Adipose tissue (tissue), 3 donors: ENCODE results near the gene AGFG1. TPM values are rescaled to one million over a fixed set of nuclear protein-coding genes. Genes with fewer than 3 reads are reported as not detected.
A peak's percentile ranks its signal among the peaks of the same experiment; 100 is the strongest.

ENCODE experiments used
- H3K27ac ChIP-seq: one replicate; pipeline ENCODE4 v1.5.1; 2013; ENCODE audit warnings: low read depth, low read length
- WGBS, 3 donors: extraction: QIAGEN DNeasy Blood & Tissue Kit; methylation state at CpG; one replicate each; pipeline ENCODE4 v1.1.7; 2013; 5-methylcytosine and 5-hydroxymethylcytosine counted together
- polyA plus RNA-seq, 3 donors: library from polyadenylated mRNA; stranded (reverse); fragments of 200-250 nt; gene quantifications; one replicate each; pipeline ENCODE4 v1.2.3, GENCODE V29; 2013
- donor health status: healthy with polysubstance abuse.
- donor health status: Bipolar disorder and iron deficiency.
- donor health status: healthy.

Gene AGFG1
- polyA plus RNA-seq, 3 donors = 23.6 to 101 (median 68.2) TPM

GRCh38 chr2:227456772-227457171 is 15.2 kb upstream of the AGFG1 start:
- WGBS, 3 donors = 72 to 77% (median 74%) methylated on average over 4 of the region's 4 CpGs
- H3K27ac ChIP-seq = no peak overlapping the region

- WGBS, 3 donors = 17 to 56% (median 26%) methylated on average over 8 of the region's 8 CpGs
- no peak overlapping the region for H3K27ac ChIP-seq
Measured at GRCh38 chr2:227460070-227460485, 11.9 kb upstream of the AGFG1 start.

- H3K27ac ChIP-seq = no peak overlapping the region
- 82 to 95% (median 85%) methylated on average over 3 of the region's 3 CpGs for WGBS, 3 donors
Measured at GRCh38 chr2:227460833-227461232, 11.1 kb upstream of the AGFG1 start.

DNA sequence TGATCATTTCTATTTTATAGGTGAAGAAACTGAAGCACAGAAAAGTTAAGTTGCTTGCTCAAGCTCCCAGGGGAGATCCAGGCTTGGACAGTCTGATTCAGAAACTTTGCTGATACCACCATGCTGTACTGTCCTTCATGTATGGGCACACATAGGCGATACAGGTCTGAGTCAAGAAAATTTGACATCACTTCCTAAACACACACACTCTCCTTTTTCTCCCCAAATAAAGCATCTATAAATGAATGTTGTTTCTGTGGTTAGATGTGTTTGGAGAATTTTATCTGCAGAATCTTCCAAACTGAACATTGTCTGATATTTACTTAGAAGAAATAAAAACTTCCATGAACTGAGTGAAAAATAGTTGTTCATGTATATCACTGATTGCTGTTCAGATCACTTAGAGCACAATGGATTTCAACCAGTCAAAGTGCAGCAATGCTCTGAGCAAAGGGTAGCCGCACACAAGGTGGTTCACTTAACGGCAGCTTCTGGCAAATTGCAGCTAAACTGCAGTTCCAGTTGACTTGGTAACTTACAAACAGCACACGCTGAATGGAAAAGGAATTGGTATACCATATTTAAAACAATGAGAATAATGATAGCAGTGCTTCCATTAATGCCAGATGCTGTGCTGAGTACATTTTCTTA is 10.0 kb upstream of the AGFG1 start:
- H3K27ac ChIP-seq = no peak overlapping the region
- 71 to 92% (median 84%) methylated on average over 4 of the region's 4 CpGs for WGBS, 3 donors

- WGBS, 3 donors = 76 to 85% (median 76%) methylated on average over 6 of the region's 6 CpGs
- H3K27ac ChIP-seq = no peak overlapping the region
Measured at GRCh38 chr2:227462462-227462951, 9.4 kb upstream of the AGFG1 start.

DNA sequence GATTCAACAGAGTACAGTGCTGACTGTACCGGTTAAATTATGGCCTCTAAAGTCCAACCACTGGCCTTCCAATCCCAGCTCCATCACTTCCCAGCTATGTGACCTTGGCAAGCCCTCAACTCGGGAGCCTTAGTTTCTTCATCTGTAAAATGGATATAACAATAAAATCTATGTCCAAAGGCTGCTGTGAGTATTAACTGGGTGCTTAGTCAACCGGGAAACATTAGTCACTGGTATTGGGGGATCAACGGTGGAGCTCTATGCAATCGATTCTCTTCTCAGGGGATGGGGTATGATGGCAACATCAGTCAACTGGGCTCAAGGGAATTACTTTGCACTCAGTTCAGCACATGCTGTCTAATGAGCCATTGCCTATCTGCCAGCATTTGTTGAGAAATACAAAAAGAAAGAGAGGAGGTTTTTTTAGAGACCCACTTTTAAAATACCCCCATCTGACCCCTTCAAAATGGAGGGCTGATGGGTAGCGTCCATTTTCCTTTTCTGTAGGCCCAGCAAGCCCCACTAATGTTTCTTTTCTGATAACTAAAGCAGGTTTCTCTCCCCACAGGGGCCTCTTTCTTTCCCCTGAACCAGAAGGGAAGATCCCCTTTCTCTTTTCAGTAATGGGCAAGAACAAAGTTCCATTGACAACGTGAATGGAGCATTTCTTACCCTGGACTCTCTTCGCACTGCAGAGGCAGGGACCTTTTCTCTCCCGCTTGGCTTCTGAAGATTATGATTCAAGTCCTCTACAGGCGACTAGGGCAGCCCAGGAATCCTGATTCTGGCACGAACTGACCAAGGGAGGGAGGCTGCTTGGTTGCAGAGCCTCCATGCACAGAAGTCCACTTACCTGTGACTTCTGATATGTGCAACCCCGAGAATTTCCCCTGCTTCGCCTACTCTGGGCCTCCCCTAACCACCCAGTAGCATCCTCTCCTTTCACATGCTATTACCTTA is 8.7 kb upstream of the AGFG1 start:
- 84% methylated on average over 13 of the region's 13 CpGs for WGBS, 3 donors
- no peak overlapping the region for H3K27ac ChIP-seq

DNA sequence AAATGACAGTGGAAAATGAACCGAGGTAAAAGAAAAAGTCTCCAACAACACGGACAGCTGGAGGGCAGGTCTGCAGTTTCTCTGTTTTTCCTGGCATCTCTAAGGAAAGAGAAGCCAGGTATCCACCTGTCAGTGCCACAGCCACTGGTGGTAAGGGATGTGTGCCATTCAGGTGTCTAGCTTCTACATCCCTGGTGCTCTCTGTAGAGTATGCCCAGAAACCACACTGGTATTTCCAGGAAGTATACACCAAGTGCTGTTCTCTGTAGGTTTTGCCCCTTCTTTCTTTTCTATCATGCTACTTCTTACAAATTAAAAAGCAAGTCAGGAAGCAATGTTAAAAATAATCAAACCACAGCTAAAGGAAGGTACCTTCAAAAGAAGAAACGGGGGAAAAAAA is 7.6 kb upstream of the AGFG1 start:
- H3K27ac ChIP-seq = no peak overlapping the region
- 56 to 70% (median 67%) methylated on average over 3 of the region's 3 CpGs for WGBS, 3 donors

DNA sequence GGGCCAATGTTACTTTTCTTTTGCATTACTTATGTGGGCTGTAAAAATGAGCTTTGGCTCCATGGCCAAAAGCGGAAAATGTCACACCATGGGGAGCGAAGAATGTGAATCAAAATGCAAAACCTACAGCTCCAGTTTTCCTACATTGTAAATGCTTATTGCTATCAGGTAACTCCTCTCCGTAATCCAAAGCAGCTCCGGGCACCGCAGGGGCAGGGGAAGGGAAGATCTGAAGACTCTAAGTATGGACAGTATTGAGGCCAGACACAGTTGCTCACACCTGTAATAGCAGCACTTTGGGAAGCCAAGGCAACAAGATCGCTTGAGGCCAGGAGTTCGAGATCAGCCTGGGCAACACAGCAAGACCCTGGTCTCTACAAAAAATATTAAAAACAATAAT is 7.1 kb upstream of the AGFG1 start:
- no peak overlapping the region for H3K27ac ChIP-seq
- 93 to 94% (median 93%) methylated on average over 7 of the region's 7 CpGs for WGBS, 3 donors

DNA sequence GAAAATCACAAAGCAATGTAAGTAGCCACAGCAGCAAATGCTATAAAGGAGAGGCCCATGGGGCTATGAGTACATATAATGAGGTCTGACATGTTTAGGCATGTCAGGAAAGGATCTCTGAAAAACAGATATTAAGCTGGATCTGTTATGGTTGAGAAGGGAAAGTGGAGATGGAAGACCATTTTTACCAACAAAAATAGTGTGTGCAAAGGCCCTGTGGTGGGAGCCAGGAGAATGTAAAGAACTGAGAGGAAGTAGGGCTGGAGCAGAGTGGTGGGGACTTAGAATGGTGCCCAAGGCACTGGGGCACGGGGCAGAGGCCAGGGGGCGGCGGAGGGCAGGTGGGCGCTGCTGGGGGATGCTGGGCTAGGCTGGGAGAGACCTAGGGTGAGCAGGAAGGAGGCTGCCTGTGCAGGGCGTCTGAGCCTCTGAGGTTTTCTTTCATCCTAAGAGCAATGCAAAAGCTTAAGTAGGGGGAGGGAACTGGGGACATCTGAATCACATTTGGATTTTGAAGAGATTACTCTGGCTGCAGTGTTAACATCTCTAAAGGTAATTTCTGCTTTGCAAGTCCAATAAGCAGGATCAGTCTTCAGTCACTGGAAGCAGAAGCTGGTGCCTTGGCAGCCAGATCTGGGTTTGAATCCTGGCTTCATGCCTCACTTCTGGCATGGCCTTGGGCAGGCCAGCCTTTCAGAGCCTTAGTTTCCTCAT is 4.9 kb upstream of the AGFG1 start:
- H3K27ac ChIP-seq = no peak overlapping the region
- 80 to 94% (median 85%) methylated on average over 5 of the region's 5 CpGs for WGBS, 3 donors

- no peak overlapping the region for H3K27ac ChIP-seq
- 79 to 91% (median 86%) methylated on average over 7 of the region's 7 CpGs for WGBS, 3 donors
Measured at GRCh38 chr2:227471412-227471811, 544 bp upstream of the AGFG1 start.

DNA sequence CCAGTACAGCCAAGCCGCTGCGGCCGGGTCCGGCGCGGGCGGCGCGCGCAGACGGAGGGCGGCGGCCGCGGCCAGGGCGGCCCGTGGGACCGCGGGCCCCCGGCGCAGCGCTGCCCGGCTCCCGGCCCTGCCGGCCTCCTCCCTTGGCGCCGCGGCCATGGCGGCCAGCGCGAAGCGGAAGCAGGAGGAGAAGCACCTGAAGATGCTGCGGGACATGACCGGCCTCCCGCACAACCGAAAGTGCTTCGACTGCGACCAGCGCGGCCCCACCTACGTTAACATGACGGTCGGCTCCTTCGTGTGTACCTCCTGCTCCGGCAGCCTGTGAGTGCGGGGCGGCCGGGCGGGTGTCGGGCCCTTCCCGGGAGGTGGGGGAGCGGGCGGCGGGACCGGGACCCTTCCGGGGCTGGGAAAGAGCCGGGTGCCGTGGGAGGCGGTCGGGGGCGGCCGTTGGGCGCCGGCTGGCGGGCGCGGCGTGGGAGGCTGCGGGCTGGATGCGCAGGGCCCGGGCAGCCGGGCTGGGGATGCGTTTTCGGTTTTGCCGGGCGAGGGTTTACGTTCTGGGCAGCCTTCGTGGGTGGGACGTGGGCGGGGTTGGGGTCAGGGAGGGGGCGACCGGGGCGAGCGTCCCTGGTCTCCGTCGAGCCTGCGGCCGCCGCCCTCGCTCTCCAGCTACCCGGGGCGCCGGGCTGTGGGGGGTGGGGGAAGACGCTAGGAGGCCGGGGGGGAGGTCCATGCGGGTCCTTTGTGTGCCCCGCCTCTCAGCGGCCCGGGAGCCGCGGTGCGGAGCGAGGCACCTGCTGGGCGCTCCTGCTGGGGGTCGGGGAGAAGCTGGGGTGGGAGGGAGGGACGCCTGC is 537 bp downstream of the AGFG1 start:
- H3K27ac ChIP-seq = peak overlapping the region; percentile 89
- 0 to 1% (median 1%) methylated on average over 57 to 106 of the region's 106 CpGs for WGBS, 3 donors

GRCh38 chr2:227473122-227473461 is 1.1 kb downstream of the AGFG1 start:
- 1 to 5% (median 3%) methylated on average over 9 of the region's 9 CpGs for WGBS, 3 donors
- peak overlapping the region; percentile 89 for H3K27ac ChIP-seq

GRCh38 chr2:227473806-227474205 is 1.9 kb downstream of the AGFG1 start:
- H3K27ac ChIP-seq = no peak overlapping the region
- WGBS, 3 donors = 21 to 56% (median 38%) methylated on average over 2 of the region's 2 CpGs

- no peak overlapping the region for H3K27ac ChIP-seq
- 39 to 70% (median 60%) methylated on average over 3 of the region's 3 CpGs for WGBS, 3 donors
Measured at GRCh38 chr2:227474410-227474809, 2.5 kb downstream of the AGFG1 start.

DNA sequence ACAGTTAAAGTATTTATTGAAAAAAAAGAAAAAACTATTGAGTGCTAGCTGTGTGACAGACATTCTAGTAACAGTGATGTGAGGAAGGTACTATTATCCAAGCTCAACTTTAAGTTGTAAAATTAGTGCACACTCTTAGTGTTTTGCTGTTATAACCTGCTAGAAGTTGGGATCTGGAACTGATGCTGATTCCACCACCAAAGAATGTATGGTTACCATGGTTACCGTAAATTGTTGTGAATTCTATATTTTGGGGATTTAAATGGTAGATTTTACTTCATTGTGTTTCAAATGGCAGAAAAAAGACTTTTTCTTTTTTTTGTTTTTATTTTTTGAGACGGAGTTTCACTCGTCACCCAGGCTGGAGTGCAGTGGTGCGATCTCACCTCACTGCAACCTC is 5.3 kb downstream of the AGFG1 start:
- WGBS, 3 donors = 93 to 95% (median 95%) methylated on average over 4 of the region's 4 CpGs
- H3K27ac ChIP-seq = no peak overlapping the region

DNA sequence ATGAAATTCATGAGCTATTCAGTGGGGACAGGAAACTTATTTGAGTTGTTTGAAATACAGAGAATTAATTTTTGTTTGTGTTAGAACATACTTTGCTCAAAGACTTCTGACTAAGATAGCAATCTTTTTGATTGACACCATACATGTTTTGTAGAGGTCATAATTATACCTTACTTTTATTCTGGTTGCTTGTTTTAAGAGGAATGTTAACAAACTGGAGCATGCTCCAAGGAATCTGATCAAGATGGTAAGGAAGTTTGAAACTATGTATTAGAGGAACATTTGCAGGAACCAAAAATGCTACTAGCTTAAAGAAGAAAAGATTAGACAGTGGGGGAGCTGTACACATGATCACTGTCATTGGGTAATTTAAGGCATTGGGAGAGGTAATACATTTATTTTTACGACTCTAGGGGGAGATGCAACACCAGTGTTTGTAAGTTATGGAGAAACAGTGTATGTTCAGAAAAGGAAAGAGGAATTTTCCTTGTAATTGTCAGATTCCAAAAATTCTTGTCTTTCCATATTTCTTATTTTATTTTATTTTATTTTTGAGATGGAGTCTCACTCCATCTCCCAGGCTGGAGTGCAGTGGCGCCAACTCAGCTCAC is 8.0 kb downstream of the AGFG1 start:
- WGBS, 3 donors = 53 to 58% (median 55%) methylated on average over 2 of the region's 2 CpGs
- H3K27ac ChIP-seq = no peak overlapping the region

GRCh38 chr2:227480528-227480927 is 8.6 kb downstream of the AGFG1 start:
- H3K27ac ChIP-seq = no peak overlapping the region
- WGBS, 3 donors = 75 to 82% (median 77%) methylated on average over 2 of the region's 2 CpGs
